Bronchial epithelial cell (primary cell): Measurements from ENCODE around the gene CHAT. TPM values are rescaled to one million over a fixed set of nuclear protein-coding genes. Genes with fewer than 3 reads are reported as not detected.
A peak's percentile ranks its signal among the peaks of the same experiment; 100 is the strongest.

Experiments
- DNase-seq: peaks from one replicate; pipeline ENCODE4 v3.0.0-alpha.2; 2010; ENCODE audit warnings: low read depth
- FAIRE-seq: peaks from 2 replicates; lab custom pipeline; 2011; peaks lifted over from hg19 to GRCh38; lab: Jason Lieb, UNC
- H3K27me3 ChIP-seq: 2 replicates; pipeline ENCODE4 v1.5.1; 2011; ENCODE audit warnings: low read length; ENCODE audit not compliant: control insufficient read depth, insufficient read depth
- H3K36me3 ChIP-seq: 2 replicates; pipeline ENCODE4 v1.5.1; 2011; ENCODE audit warnings: low read length; ENCODE audit not compliant: control insufficient read depth, insufficient read depth
- H3K4me3 ChIP-seq: 2 replicates; pipeline ENCODE4 v1.5.1; 2011; ENCODE audit warnings: mild to moderate bottlenecking, low read depth, low read length, control low read depth
- CTCF ChIP-seq: IDR thresholded peaks from 2 replicates; pipeline ENCODE4 v1.5.1; 2011; ENCODE audit warnings: mild to moderate bottlenecking, moderate library complexity, low read length, control low read depth, inconsistent platforms; ENCODE audit not compliant: insufficient read depth, severe bottlenecking
- total RNA-seq: library from RNA; depleted of rRNA; stranded (reverse); fragments of >200 nt; gene quantifications from 2 replicates; pipeline ENCODE4 v1.2.1, GENCODE V29; 2014

CHAT gene
- total RNA-seq: not detected in 2 replicates

- DNase-seq (no peak), FAIRE-seq (no peak)
- no peak within 1 kb of the TSS for H3K4me3 ChIP-seq
Observed at GRCh38 chr10:49613882-49614241, at the start of gene CHAT. CHAT (plus strand) TSS chr10:49614037; CDS start chr10:49614190, 153 bp downstream.

GRCh38 chr10:49564461-49565009 is 49.3 kb upstream of the CHAT start:
- Histone ChIP-seq H3K27me3 (no peaks in the 10 kb centered on the region), H3K36me3 (no peaks in the 10 kb centered on the region), H3K4me3 (no peak overlapping the region)
- DNase-seq (peak; percentile 25), FAIRE-seq (no peak)
- TF ChIP-seq CTCF: no peak

More at GRCh38 chr10:49613882-49614241, at the start of gene CHAT:
- Histone ChIP-seq H3K36me3 (no peaks in the 10 kb centered on the region), H3K27me3 (peaks cover 59% of the 10 kb centered on the region)
- no peak for TF ChIP-seq CTCF

- DNase-seq (no peak), FAIRE-seq (no peak)
- Histone ChIP-seq H3K36me3 (no peaks in the 10 kb centered on the region), H3K4me3 (no peak overlapping the region), H3K27me3 (no peaks in the 10 kb centered on the region)
- no peak for TF ChIP-seq CTCF
Observed at GRCh38 chr10:49567810-49568209, 46.0 kb upstream of the CHAT start.

GRCh38 chr10:49568235-49568634 is 45.6 kb upstream of the CHAT start:
- H3K27me3 ChIP-seq: no peaks in the 10 kb centered on the region
- DNase-seq (no peak), FAIRE-seq (no peak)
- no peak overlapping the region for H3K4me3 ChIP-seq
- H3K36me3 ChIP-seq: no peaks in the 10 kb centered on the region
- TF ChIP-seq CTCF: no peak

GRCh38 chr10:49569031-49569631 is 44.7 kb upstream of the CHAT start:
- Histone ChIP-seq H3K36me3 (no peaks in the 10 kb centered on the region), H3K27me3 (no peaks in the 10 kb centered on the region), H3K4me3 (no peak overlapping the region)
- FAIRE-seq: no peak
- TF ChIP-seq CTCF: no peak
- DNase-seq: peak; percentile 83

GRCh38 chr10:49571388-49571787 is 42.4 kb upstream of the CHAT start:
- DNase-seq: peak; percentile 51
- no peaks in the 10 kb centered on the region for H3K27me3 ChIP-seq
- H3K36me3 ChIP-seq: no peaks in the 10 kb centered on the region
- H3K4me3 ChIP-seq: no peak overlapping the region
- no peak for TF ChIP-seq CTCF
- no peak for FAIRE-seq
